Sigmoid colon (tissue), 4 donors: ENCODE measurements around the gene MAD2L2.

Experiments
- EP300 ChIP-seq, 4 donors: sonication (generic); formaldehyde crosslinking; IDR thresholded peaks; one replicate each; pipeline ENCODE4 v1.6.1; 2017; ENCODE audit warnings: antibody characterized with exemption in 4 of 4
- POLR2A ChIP-seq, 2 donors: fragments of 450-650 bp; IDR thresholded peaks; one replicate each; pipeline ENCODE4 v1.6.1; 2016; ENCODE audit warnings: antibody characterized with exemption in 2 of 2, mild to moderate bottlenecking in 2 of 2, moderate library complexity in 2 of 2
- POLR2AphosphoS5 ChIP-seq, 4 donors: sonication (generic); formaldehyde crosslinking; IDR thresholded peaks; one replicate each; pipeline ENCODE4 v1.6.1; 2017; ENCODE audit warnings: antibody characterized with exemption in 4 of 4
- TF ChIP-seq, protein P1 (sequence below), 4 experiments: fragments of 450-650 bp in 3 of 4; fragments of 200-600 bp in 1 of 4; IDR thresholded peaks; one replicate each; pipeline ENCODE4 v1.5.1; 2016 to 2019; ENCODE audit warnings: antibody characterized with exemption in 4 of 4, mild to moderate bottlenecking in 3 of 4, moderate library complexity in 2 of 4

DNA sequence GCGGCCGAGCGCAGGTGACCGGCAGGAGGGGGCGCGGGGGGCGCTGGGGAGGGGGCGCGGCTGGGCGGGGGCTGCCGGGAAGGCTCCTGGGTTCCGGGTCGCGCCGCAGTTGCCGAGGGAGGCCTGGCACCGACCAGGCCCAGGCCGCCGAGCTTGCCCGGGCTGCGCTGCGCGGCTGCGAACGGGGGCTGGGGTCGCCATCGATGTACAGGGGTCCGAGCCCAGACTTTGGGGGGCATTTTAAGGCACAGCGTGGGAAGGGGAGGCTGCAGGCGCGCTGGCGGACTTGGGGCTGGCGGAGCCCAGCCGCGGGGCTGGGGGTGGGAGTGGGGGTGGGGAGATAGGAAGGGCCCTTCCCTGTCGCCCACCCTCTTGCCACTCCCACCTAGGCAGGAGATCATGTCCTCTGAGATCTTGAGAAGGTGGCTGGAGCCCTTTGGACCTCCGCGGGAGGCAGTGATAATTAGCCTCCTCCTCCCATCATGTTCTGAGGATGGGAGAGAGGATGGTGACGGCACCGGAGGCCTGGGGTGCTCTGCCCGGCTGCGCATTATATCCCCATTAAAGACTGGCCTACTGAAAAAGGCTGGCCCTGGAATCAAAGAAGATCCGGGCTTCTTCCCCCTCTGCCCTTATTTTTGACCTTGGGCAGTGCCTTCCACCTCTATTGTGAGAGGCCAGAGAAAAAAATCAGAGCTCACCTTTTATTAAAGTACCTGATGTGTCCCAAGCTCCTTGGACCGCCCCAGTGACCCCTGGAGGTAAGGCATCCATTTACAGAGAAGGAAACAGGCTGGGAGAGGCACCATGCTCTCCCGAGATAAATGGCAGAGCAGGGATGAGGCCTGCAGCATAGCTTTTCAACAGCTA lies 25.8 kb downstream of the MAD2L2 start:
- TF ChIP-seq, protein P1, sequence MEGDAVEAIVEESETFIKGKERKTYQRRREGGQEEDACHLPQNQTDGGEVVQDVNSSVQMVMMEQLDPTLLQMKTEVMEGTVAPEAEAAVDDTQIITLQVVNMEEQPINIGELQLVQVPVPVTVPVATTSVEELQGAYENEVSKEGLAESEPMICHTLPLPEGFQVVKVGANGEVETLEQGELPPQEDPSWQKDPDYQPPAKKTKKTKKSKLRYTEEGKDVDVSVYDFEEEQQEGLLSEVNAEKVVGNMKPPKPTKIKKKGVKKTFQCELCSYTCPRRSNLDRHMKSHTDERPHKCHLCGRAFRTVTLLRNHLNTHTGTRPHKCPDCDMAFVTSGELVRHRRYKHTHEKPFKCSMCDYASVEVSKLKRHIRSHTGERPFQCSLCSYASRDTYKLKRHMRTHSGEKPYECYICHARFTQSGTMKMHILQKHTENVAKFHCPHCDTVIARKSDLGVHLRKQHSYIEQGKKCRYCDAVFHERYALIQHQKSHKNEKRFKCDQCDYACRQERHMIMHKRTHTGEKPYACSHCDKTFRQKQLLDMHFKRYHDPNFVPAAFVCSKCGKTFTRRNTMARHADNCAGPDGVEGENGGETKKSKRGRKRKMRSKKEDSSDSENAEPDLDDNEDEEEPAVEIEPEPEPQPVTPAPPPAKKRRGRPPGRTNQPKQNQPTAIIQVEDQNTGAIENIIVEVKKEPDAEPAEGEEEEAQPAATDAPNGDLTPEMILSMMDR (IDR thresholded peaks at IDR 0.05), result no peak
- no peak for TF ChIP-seq POLR2A (IDR thresholded peaks at IDR 0.05)
- no peak for TF ChIP-seq POLR2AphosphoS5 (IDR thresholded peaks at IDR 0.05)
- no peak for TF ChIP-seq EP300 (IDR thresholded peaks at IDR 0.05)
